OCI-LY1 (cell line): Measurements from ENCODE around the gene TRIO.

Source experiments
- CTCF ChIP-seq: fragments of 200-600 bp; sonication (generic), shearing (Covaris generic); IDR thresholded peaks from 2 replicates; pipeline ENCODE4 v1.5.1; 2017; ENCODE audit warnings: mild to moderate bottlenecking, antibody characterized with exemption, low read length, moderate library complexity, mixed read lengths
- EZH2 ChIP-seq: fragments of 200-600 bp; sonication (generic), shearing (Covaris generic); IDR thresholded peaks from 2 replicates; pipeline ENCODE4 v1.8.0; 2017; ENCODE audit warnings: borderline replicate concordance, mixed run types, mild to moderate bottlenecking, antibody characterized with exemption, low read length, moderate library complexity, mixed read lengths

- no peak for TF ChIP-seq CTCF
- TF ChIP-seq EZH2, result no peak
These were observed 373.8 kb downstream of the TRIO start for GRCh38 chr5:14516901-14517300.
